SH-SY5Y (cell line): ENCODE results near the gene SLX4IP.

Experiments
- GATA2 ChIP-seq: IDR thresholded peaks from 2 replicates; pipeline ENCODE4 v1.6.1; 2011; ENCODE audit warnings: mild to moderate bottlenecking, low read depth, low read length
- GATA3 ChIP-seq: IDR thresholded peaks from 2 replicates; pipeline ENCODE4 v1.6.1; 2011; ENCODE audit warnings: low read depth, mild to moderate bottlenecking, low read length, moderate library complexity

SLX4IP gene

GRCh38 chr20:10563935-10564492 lies 128.9 kb downstream of the SLX4IP start:
- no peak for TF ChIP-seq GATA3
- TF ChIP-seq GATA2, result no peak

GRCh38 chr20:10565191-10565921 lies 130.3 kb downstream of the SLX4IP start:
- TF ChIP-seq GATA2, result no peak
- TF ChIP-seq GATA3, result no peak

GRCh38 chr20:10565922-10566897 lies 131.1 kb downstream of the SLX4IP start:
- no peak for TF ChIP-seq GATA3

GRCh38 chr20:10568032-10568431 lies 132.9 kb downstream of the SLX4IP start:
- TF ChIP-seq GATA2, result no peak
- TF ChIP-seq GATA3, result no peak

GRCh38 chr20:10571313-10571815 lies 136.3 kb downstream of the SLX4IP start:
- TF ChIP-seq GATA3, result no peak

- TF ChIP-seq GATA2, result no peak
- no peak for TF ChIP-seq GATA3
Observed at GRCh38 chr20:10572853-10573252, 137.7 kb downstream of the SLX4IP start.

DNA sequence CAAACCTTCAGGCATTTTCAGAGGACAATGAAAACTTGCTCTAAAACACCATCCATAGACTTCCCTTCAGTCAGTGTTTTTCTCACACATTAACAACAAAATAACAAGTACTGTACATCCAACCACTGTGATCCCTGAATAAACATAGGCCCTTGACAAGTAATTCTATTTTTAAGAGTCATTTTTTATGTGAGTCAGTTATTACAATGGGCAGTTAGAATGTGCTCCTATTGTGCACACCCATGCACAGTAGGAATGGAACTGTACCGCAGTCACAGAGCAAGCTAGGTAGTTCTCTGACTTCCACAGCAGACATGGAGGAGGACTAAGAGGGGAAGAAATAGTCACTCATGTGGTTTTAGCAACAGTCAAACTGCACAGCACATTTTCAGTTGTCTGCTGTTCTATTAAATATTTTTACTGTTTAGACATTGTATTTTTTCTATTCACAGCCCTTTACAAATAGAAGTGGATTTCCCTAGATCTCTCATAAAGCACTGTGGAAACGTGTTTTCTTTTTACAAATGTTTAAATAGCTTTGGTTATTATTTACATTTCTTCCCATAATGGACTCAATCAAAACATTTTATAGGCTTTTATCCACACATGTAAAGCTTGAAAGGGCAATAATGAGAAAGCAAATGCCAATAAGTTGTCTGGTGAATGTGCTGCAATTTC lies 138.3 kb downstream of the SLX4IP start:
- no peak for TF ChIP-seq GATA2
- TF ChIP-seq GATA3, result no peak

DNA sequence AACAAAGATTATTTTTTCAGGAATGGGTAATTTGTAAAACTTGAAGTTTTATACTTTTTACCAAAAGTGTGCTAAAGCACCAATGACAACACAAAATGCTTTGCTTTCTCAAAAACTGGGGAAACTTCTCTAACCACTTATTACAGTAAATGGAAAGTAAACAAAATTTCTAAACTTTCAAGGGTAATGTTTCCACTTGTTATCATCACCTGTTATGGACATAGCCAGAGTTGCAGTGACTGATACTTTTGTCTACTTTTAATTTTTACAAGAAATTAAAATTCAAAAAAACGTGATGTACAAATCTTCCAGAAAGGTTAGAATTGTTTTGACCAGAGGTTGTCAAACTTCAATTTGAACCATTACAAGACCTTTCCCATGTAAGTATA lies 138.8 kb downstream of the SLX4IP start:
- TF ChIP-seq GATA3 (no peak), GATA2 (no peak)

GRCh38 chr20:10576411-10577090 lies 141.4 kb downstream of the SLX4IP start:
- TF ChIP-seq GATA2 (no peak), GATA3 (no peak)

GRCh38 chr20:10577648-10578047 lies 142.5 kb downstream of the SLX4IP start:
- TF ChIP-seq GATA3, result no peak
- TF ChIP-seq GATA2, result no peak

DNA sequence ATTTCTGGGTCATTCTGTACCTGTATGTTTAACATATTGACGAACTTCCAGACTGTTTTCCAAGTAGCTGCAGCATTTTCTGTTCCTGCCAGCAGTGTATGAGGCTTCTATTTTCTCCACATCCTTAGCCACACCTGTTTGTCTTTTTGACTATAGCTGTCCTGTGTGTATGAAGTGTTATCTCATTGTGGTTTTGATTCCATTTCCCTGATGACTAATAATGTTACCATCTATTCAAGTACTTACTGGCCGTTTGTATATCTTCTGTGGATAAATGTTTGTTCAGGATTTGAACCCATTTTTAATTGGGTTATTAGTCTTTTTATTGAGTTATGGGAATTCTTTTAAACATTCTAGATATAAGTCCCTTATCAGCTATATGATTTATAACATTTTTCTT lies 143.5 kb downstream of the SLX4IP start:
- TF ChIP-seq GATA3, result no peak
- TF ChIP-seq GATA2, result no peak

- TF ChIP-seq GATA3 (no peak), GATA2 (no peak)
Observed at GRCh38 chr20:10579942-10580341, 144.8 kb downstream of the SLX4IP start.

DNA sequence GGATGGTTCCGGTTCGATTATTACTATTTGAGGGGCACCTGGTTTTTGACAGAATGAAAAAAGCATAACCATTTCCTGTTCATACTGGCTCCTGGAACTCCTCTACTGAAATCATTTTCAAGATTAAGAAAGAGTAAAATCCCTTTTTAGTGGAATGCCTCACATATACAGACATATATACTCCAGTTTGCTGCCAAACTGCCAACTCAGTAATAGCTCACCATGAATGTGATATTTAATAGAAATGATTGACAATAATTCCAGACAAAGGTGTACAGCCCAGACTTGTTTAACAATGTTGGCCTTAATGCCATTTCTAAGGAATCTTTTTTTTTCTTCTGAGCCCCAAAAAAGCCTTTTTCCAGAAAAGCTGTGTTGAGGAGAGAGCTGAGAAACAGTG lies 145.6 kb downstream of the SLX4IP start:
- no peak for TF ChIP-seq GATA3
- TF ChIP-seq GATA2, result no peak
